Measurements from ENCODE around the gene ACLY.
A peak's percentile ranks its signal among the peaks of the same experiment; 100 is the strongest.
"Not testable (repeated sequence)": the region's sequence is repeated elsewhere in the genome, so short reads cannot be mapped to it uniquely, and the experiment has no call there.

ACLY gene

GRCh38 chr17:41837761-41838538 lies 80.8 kb downstream of the ACLY start, which contains the start of gene KLHL10:
KLHL10 (plus strand) TSS chr17:41837825; CDS start chr17:41837933, 108 bp downstream.
- FAIRE-seq (no peak), DNase-seq (ENCODE audit: insufficient read length, low spot score) (no peak)

DNA sequence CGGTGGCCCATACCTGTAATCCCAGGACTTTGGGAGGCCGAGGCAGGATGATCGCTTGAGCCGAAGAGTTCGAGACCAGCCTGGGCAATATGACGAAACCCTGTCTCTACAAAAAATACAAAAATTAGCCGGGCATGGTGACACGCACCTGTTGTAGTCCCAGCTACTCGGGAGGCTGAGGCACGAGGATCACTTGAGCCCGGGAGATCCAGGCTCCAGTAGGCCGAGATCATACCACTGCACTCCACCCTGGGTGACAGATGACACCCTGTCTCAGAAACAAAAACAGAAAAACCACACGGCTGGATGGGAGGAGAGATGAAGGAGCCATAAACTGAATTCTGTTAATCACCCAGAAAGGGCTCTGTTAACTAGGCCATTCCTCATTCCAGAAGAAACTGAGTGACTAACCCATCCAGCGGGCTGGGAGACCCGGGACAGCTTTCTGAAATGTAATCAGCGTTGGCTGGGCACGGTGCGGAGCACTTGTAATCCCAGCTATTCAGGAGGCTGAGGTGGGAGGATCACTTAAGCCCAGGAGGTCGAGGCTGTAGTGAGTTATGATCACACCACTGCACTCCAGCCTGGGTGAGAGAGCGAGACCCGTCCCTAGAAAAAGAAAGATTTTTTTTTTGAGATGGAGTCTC lies 82.1 kb downstream of the ACLY start:
- no peak for DNase-seq (ENCODE audit: insufficient read length, low spot score)
- FAIRE-seq: no peak

GRCh38 chr17:41835800-41836549 lies 82.8 kb downstream of the ACLY start, which contains the start of gene NT5C3B:
NT5C3B (minus strand) TSS chr17:41836232; CDS start chr17:41836193, 39 bp downstream.
- peak; percentile 97 for DNase-seq (ENCODE audit: insufficient read length, low spot score)

DNA sequence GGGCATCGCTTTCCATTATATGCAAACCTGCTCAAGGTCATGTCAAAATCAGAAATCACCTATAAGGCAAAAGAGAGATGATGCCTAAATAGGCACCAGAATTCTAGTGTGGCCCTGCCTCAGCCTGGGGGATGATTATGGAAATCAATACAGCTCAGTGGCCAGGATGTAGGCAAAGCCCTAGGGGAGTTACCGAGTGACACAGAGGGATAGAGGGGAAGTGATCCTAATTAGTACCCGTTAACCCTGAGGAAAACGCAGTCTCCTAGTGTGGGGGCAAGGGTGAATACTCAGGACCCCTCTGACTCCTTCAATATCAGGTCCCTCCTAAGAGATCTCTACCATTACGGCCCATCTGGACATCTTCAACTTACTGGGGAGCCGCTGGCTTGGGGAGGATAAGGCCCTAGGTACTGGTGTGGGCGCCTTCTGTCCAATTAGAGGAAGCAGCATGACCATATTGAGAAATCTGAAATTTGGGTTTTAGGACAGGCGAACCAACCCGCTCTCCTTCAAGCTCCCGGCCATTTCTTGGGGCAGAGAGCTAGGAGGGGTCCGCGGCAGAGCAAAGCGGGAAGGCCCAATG lies 83.4 kb downstream of the ACLY start:
- FAIRE-seq (no peak), DNase-seq (ENCODE audit: insufficient read length, low spot score) (peak; percentile 37)

More at GRCh38 chr17:41835800-41836549, 82.8 kb downstream of the ACLY start, which contains the start of gene NT5C3B:
- FAIRE-seq: peak; percentile 80

DNA sequence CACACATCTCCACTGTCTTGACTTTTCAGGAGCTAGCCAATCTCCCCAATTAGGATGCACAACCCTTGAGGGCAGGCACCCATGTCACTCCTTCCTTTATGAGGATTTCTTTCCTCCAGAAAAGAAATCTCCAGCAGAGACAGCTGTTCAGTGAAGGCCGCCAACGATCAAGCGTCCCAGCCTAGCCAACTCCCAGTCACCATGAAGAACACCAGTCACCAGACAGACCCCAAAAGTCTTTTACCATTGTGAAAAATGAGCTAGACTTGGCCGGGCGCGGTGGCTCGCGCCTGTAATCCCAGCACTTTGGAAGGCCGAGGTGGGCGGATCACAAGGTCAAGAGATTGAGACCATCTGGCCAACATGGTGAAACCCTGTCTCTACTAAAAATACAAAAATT lies 88.8 kb downstream of the ACLY start:
- DNase-seq (ENCODE audit: insufficient read length, low spot score); FAIRE-seq: not testable (repeated sequence)

- no peak for FAIRE-seq
Measured at GRCh38 chr17:41825175-41825845, 93.4 kb downstream of the ACLY start.

GRCh38 chr17:41824086-41824485 lies 94.7 kb downstream of the ACLY start:
- DNase-seq (ENCODE audit: insufficient read length, low spot score) (no peak), FAIRE-seq (no peak)

More at GRCh38 chr17:41825175-41825845, 93.4 kb downstream of the ACLY start:
- DNase-seq (ENCODE audit: insufficient read length, low spot score): no peak

GRCh38 chr17:41823580-41823979 lies 95.2 kb downstream of the ACLY start:
- FAIRE-seq (no peak), DNase-seq (ENCODE audit: insufficient read length, low spot score) (no peak)

GRCh38 chr17:41823141-41823524 lies 95.6 kb downstream of the ACLY start:
- DNase-seq (ENCODE audit: insufficient read length, low spot score) (no peak), FAIRE-seq (no peak)

DNA sequence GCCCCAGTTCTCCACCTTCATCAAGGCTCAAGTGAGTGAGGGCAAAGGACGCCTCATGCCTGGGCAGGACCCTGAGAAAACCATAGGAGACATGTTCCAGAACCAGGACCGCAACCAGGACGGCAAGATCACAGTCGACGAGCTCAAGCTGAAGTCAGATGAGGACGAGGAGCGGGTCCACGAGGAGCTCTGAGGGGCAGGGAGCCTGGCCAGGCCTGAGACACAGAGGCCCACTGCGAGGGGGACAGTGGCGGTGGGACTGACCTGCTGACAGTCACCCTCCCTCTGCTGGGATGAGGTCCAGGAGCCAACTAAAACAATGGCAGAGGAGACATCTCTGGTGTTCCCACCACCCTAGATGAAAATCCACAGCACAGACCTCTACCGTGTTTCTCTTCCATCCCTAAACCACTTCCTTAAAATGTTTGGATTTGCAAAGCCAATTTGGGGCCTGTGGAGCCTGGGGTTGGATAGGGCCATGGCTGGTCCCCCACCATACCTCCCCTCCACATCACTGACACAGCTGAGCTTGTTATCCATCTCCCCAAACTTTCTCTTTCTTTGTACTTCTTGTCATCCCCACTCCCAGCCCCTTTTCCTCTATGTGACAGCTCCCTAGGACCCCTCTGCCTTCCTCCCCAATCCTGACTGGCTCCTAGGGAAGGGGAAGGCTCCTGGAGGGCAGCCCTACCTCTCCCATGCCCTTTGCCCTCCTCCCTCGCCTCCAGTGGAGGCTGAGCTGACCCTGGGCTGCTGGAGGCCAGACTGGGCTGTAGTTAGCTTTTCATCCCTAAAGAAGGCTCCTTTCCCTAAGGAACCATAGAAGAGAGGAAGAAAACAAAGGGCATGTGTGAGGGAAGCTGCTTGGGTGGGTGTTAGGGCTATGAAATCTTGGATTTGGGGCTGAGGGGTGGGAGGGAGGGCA lies 96.3 kb downstream of the ACLY start:
- no peak for DNase-seq (ENCODE audit: insufficient read length, low spot score)
- no peak for FAIRE-seq

DNA sequence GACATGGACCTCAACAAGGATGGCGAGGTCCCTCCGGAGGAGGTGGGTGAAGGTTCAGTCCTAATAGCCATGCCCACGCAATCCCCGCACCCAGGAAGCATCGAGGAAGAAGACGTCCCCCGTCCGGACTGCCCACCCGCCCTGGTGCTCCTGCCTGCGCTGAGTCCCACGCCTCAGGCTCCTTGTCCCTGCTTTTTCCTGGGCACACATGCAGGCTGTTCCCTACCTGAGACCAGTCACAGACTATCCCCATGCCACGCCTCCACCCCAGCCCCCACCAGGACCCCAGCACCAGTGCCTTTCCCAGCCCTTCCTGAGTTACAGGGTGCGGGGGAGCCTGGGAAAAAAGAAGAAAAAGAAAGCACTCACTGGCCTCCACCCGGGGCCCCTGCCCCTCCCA lies 97.0 kb downstream of the ACLY start:
- no peak for DNase-seq (ENCODE audit: insufficient read length, low spot score)
- FAIRE-seq: no peak

- DNase-seq (ENCODE audit: insufficient read length, low spot score): no peak
- FAIRE-seq: no peak
Measured at GRCh38 chr17:41818024-41818423, 100.7 kb downstream of the ACLY start.

All from HTR-8/SVneo (cell line).